ENCODE measurements around the gene ENTPD8. TPM values are rescaled to one million over a fixed set of nuclear protein-coding genes. Genes with fewer than 3 reads are reported as not detected.

ENTPD8 gene
- total and polyA plus RNA-seq, 2 donors (not counting 1 experiment from before 2014, with no cell fraction given): not detected

GRCh38 chr9:137470785-137471184, 29.6 kb upstream of the ENTPD8 start:
- Histone ChIP-seq H3K27ac (ENCODE audit: low read length in 2 of 2) (no peak overlapping the region), H3K9me3 (ENCODE audit: control extremely low read depth in 1 of 3, control insufficient read depth in 2 of 3, insufficient read depth in 1 of 3, low read length in 2 of 3) (peaks cover under 1 to 20% (median 7%) of the 10 kb centered on the region in 3 donors), H3K4me2 (replicated peaks; ENCODE audit: low read depth, low read length, poor library complexity, severe bottlenecking) (no peak overlapping the region), H3K36me3 (replicated peaks in 1 of 2; ENCODE audit: control extremely low read depth in 1 of 2, control insufficient read depth in 1 of 2, extremely low read depth in 1 of 2, insufficient read depth in 2 of 2, low read length in 1 of 2) (no peaks in the 10 kb centered on the region), H3K4me1 (ENCODE audit: control insufficient read depth in 2 of 2, insufficient read depth in 2 of 2, low read length in 2 of 2) (peaks cover 0 to 4% of the 10 kb centered on the region in 2 donors), H2AFZ (ENCODE audit: insufficient read depth, low read depth, low read length, poor library complexity, severe bottlenecking) (no peak overlapping the region), H3K79me2 (ENCODE audit: control insufficient read depth, insufficient read depth, low read length) (no peaks in the 10 kb centered on the region), H3K27me3 (replicated peaks in 1 of 4; ENCODE audit: control extremely low read depth in 1 of 4, control insufficient read depth in 3 of 4, insufficient read depth in 4 of 4, low read length in 3 of 4) (no peaks in the 10 kb centered on the region), H3K9ac (ENCODE audit: low read length) (no peak overlapping the region), H4K20me1 (ENCODE audit: control insufficient read depth, insufficient read depth, low read length, poor library complexity, severe bottlenecking) (no peaks in the 10 kb centered on the region), H3K4me3 (ENCODE audit: control extremely low read depth in 1 of 5, extremely low read depth in 1 of 5, insufficient read depth in 1 of 5, low read depth in 2 of 5, low read length in 4 of 5) (no peak overlapping the region)
- no CpG with 5 or more reads among the region's 7 CpGs for whole genome bisulfite sequencing (ENCODE audit: insufficient coverage)
- H3K4me3 Mint-ChIP-seq: no peak overlapping the region
- peaks cover 14% of the 10 kb centered on the region for H3K9me3 Mint-ChIP-seq (ENCODE audit: insufficient read depth)
- no peak for DNase-seq
- no peaks in the 10 kb centered on the region for H3K27me3 Mint-ChIP-seq
- no peak for ATAC-seq (ENCODE audit: low read depth)
- intact Hi-C loops (cut with micrococcal nuclease): no loop called here
- TF ChIP-seq CTCF (IDR thresholded peaks at IDR 0.05): no peak
- no peak for TF ChIP-seq EZH2 (IDR thresholded peaks at IDR 0.05; ENCODE audit: borderline replicate concordance, insufficient read depth, low read depth, low read length, poor library complexity, severe bottlenecking)
- no peak overlapping the region for H3K27ac Mint-ChIP-seq
- ChIA-PET POLR2A (no interaction called here), CTCF (interaction anchor here (1.2 kb wide), 1 partner anchor 29 kb away, joined by 3 read pairs; no protein-coding TSS in a partner anchor)
- H3K4me1 Mint-ChIP-seq: peaks cover 3% of the 10 kb centered on the region

- Mint-ChIP-seq H3K4me1 (peaks cover 5% of the 10 kb centered on the region), H3K9me3 (ENCODE audit: insufficient read depth) (peaks cover 1% of the 10 kb centered on the region), H3K27ac (no peak overlapping the region), H3K4me3 (no peak overlapping the region), H3K27me3 (no peaks in the 10 kb centered on the region)
- 95% methylated on average over 7 of the region's 7 CpGs for WGBS (ENCODE audit: insufficient coverage)
- DNase-seq (no peak), ATAC-seq (ENCODE audit: low read depth) (no peak)
- Histone ChIP-seq H2AFZ (ENCODE audit: insufficient read depth, low read depth, low read length, poor library complexity, severe bottlenecking) (no peak overlapping the region), H3K9ac (ENCODE audit: low read length) (no peak overlapping the region), H3K36me3 (replicated peaks in 1 of 2; ENCODE audit: control extremely low read depth in 1 of 2, control insufficient read depth in 1 of 2, extremely low read depth in 1 of 2, insufficient read depth in 2 of 2, low read length in 1 of 2) (no peaks in the 10 kb centered on the region), H3K4me2 (replicated peaks; ENCODE audit: low read depth, low read length, poor library complexity, severe bottlenecking) (no peak overlapping the region), H3K79me2 (ENCODE audit: control insufficient read depth, insufficient read depth, low read length) (no peaks in the 10 kb centered on the region), H3K9me3 (ENCODE audit: control extremely low read depth in 1 of 3, control insufficient read depth in 2 of 3, insufficient read depth in 1 of 3, low read length in 2 of 3) (peaks cover 0 to 2% (median 0%) of the 10 kb centered on the region in 3 donors), H3K27me3 (replicated peaks in 1 of 4; ENCODE audit: control extremely low read depth in 1 of 4, control insufficient read depth in 3 of 4, insufficient read depth in 4 of 4, low read length in 3 of 4) (no peaks in the 10 kb centered on the region), H3K4me1 (ENCODE audit: control insufficient read depth in 2 of 2, insufficient read depth in 2 of 2, low read length in 2 of 2) (peaks cover 0 to 4% of the 10 kb centered on the region in 2 donors), H4K20me1 (ENCODE audit: control insufficient read depth, insufficient read depth, low read length, poor library complexity, severe bottlenecking) (no peaks in the 10 kb centered on the region), H3K4me3 (ENCODE audit: control extremely low read depth in 1 of 5, extremely low read depth in 1 of 5, insufficient read depth in 1 of 5, low read depth in 2 of 5, low read length in 4 of 5) (no peak overlapping the region), H3K27ac (ENCODE audit: low read length in 2 of 2) (no peak overlapping the region)
- intact Hi-C loops (cut with micrococcal nuclease): no loop called here
- POLR2A ChIA-PET: no interaction called here
- CTCF ChIA-PET: no interaction called here
- TF ChIP-seq EZH2 (IDR thresholded peaks at IDR 0.05; ENCODE audit: borderline replicate concordance, insufficient read depth, low read depth, low read length, poor library complexity, severe bottlenecking): no peak
- no peak for TF ChIP-seq CTCF (IDR thresholded peaks at IDR 0.05)
These were observed 26.7 kb upstream of the ENTPD8 start for GRCh38 chr9:137467896-137468295.

Measured in B cell (primary cell).